Stimulated activated CD8-positive, alpha-beta memory T cell treated with anti-CD3 and anti-CD28 coated beads, Interleukin-4, amount 100 ng/mL, for 4 hours (primary cell): ENCODE data around the gene BMX.

Experiments
- DNase-seq, 2 donors: peaks; one replicate each; pipeline ENCODE4 v3.0.0-alpha.2; 2020; ENCODE audit warnings: low read depth in 2 of 2, low spot score in 1 of 2

The BMX gene

DNA sequence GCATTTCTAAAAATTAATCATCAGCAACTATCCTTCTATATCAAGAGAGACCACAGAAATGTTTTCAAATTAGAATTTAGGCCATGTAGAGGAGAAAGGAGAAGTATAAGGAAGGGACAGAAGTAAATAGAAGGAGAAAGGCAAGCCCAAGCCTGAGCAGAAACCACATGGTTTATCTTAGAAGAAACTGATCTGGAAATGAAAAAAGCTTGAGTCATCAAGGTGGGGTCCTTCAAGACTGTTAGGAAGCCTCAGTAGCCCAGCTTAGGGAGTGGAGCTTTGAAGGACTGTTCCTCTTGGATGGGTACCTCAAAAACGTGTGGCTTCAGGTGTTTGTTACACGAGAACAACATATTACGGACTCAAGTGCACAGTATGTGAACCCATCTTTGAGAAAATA lies 4.5 kb downstream of the BMX start:
- no peak for DNase-seq

- DNase-seq: no peak
Observed at GRCh38 chrX:15507005-15507404, 6.4 kb downstream of the BMX start.

DNA sequence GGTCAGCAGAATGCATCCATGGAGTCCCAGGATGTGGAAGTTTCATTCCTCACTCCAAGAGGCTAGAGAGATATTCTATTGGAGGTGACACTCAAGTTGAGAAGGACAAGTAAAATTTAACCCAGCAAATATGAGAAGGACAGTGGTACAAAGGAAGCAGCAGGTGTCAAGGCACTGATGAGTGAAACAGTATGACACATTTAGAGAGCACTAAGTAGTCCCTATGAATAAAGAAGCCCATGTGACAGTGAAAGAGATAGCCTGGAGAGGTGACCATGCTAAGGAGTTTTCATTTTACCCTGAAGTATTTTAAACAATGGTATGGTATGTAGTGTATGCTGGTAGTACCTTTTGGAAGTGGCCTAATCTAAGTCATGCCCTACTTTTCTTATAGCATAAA lies 9.2 kb downstream of the BMX start:
- DNase-seq: no peak

DNA sequence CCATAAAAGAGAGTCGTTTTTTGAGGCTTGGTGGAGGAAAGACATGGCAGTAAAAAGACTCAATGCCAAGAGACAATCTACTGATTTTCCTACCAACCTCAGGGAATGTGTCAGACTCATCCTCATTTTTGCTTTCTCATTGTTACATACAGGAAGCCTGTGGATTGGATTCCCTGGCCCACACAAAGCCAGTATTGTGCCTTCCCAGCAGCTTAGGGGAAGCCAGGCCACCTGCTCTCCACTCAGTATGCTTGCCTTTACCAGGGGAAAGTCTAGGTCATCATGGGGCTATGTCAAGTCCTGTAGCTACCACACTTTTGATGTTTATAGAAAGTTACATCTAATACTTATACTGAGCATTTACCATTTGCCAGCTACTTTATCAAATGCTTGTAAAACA lies 11.0 kb downstream of the BMX start:
- no peak for DNase-seq

- DNase-seq: no peak
Observed at GRCh38 chrX:15512401-15512965, 11.9 kb downstream of the BMX start.

DNA sequence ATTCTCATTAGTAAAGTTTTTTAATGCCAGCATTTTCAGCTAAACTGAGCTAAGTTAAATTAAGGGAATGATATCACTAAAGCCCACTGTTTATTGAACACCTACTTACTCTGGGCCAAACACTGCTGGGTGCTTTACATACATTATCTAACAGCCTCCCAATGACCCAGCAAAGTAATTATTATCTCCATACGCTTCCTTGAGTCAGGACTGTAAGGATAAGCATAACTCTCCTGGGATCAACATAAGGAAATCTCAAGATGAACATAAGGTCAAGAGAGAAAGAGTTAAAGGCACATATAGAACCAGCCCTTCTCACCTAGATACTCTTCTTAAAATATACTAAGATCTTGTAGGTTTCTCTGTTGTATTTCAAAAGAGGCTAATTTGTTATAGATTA lies 13.7 kb downstream of the BMX start:
- no peak for DNase-seq

DNA sequence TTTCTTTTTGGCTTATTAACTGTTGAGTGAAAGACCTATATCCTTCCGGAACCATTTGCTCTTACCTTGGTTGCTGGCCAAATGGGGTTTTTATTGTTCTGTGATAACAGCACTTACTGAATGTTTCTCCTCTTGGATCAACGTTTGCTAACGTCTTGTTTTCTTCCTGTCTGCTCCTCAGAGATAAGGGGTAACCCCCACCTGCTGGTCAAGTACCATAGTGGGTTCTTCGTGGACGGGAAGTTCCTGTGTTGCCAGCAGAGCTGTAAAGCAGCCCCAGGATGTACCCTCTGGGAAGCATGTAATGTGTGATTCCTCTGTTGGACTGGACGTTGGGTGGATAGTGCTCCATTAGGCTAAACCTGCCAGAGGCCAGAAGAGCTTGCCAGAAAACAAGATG lies 15.3 kb downstream of the BMX start:
- no peak for DNase-seq

GRCh38 chrX:15522464-15522863 lies 21.9 kb downstream of the BMX start:
- no peak for DNase-seq

- DNase-seq: no peak
Observed at GRCh38 chrX:15523088-15523487, 22.5 kb downstream of the BMX start.

DNA sequence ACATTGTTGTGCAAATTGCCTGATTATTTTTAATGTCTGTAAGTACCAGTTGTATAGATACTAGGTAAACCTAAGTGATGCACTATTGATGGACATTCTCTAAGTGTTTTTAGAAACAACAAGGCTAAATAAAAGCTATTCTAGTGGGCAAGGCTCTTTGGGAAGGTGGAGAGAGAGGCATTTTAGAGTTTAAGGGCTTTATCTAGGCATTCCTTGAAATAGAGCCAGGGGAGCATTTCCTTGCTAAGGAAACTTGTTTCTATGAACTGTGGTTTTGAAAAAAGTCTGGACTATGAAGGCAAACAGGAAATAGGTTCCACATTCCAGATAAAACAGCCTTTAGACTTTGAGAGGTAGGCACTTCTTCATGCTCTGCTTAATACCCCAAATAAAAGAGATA lies 23.8 kb downstream of the BMX start:
- no peak for DNase-seq

DNA sequence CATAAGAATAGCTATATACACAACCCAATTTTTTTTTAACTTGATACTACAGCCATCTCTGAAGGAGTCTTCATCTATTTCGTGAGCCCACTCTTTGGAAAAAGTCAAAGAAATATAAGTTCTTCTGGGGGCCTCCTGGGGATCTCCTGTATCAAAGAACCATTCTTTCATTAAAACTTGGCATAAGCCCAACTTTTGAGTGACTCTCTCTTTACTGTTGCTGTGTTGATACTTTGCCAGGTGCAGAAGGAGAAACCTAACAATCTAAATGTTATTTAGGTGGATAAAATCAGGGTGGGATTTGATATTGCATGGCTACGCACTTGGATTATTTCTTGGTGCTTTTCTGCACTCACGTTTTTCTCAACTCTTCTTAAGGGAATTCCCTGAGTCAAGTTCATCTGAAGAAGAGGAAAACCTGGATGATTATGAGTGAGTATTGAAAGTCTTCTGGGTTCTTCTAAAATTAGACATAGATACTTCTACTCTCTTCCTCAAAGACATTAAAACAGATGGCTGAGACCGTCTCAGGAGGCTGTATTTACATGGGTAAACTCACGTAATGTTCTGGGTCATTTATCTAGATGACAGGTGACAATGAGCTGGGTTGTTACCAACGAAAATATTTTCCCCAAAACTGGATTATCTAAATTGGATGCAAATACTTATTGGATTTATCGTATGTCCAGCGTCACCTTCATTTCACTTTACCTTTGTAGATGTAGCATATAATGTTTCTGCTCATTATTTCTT lies 25.2 kb downstream of the BMX start:
- no peak for DNase-seq

- no peak for DNase-seq
Observed at GRCh38 chrX:15529165-15529564, 28.6 kb downstream of the BMX start.

DNA sequence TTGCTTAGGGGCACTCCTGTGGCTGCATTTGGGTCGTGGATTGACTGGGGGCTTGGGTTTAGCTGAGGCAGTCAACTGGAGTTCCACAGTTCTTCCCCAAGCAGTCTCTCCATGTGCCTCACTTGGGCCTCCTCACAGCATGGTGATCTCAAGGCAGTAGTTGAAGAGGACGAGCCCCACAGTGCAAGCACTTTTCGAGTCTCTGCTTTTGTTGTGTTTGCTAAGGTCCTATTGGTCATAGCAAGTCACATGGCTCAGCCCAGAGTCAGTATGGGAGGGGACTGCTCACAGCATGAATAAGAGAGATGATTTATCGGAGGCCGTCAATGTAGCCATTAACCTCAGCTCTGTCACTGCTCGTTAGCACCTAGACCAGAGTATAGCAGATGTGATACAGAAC lies 29.7 kb downstream of the BMX start:
- DNase-seq: no peak

GRCh38 chrX:15546745-15547144 lies 46.1 kb downstream of the BMX start:
- DNase-seq: no peak

DNA sequence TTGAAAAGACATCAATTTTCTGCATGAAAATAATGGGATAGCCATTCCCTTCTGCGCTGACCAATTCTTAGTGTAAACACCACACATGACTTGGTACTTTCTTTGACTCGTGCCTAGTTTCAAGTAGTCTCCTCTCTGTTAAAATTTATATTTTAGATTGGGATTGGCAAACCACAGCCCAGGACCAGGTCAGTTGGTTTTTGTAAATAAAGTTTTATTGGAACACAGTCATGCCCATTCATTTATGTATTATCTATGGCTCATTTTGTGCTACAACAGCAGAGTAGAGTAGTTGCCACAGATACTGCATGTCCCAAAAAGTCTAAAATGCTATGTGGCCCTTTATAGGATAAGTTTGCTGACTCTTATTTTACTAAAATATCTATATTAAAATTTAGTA lies 46.7 kb downstream of the BMX start:
- no peak for DNase-seq

- DNase-seq: no peak
Observed at GRCh38 chrX:15549189-15550012, 48.8 kb downstream of the BMX start.

- no peak for DNase-seq
Observed at GRCh38 chrX:15559227-15559626, 58.6 kb downstream of the BMX start.

DNA sequence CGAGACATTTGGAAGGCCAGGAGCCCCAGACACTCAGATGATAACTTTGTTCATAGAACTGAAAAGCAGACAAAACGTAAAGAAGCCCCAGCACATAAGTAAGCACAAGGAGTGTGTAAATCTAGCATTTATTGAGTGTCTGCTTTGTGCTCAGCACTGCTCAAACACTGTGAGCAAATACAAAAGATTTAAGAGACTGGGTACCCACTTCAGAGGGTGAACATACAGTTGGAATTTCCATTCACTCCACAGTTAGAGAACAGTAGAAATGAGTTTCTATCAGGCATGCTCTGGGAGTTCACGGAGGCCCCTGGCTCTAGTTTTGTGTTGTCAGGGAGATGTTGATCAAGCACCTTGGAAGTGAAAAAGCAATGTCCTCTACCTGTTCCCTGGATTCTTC lies 60.3 kb downstream of the BMX start:
- no peak for DNase-seq

- DNase-seq: no peak
Observed at GRCh38 chrX:15563056-15563455, 62.4 kb downstream of the BMX start.

- DNase-seq: no peak
Observed at GRCh38 chrX:15564981-15565579, 64.5 kb downstream of the BMX start.

GRCh38 chrX:15566244-15566643 lies 65.6 kb downstream of the BMX start:
- no peak for DNase-seq

DNA sequence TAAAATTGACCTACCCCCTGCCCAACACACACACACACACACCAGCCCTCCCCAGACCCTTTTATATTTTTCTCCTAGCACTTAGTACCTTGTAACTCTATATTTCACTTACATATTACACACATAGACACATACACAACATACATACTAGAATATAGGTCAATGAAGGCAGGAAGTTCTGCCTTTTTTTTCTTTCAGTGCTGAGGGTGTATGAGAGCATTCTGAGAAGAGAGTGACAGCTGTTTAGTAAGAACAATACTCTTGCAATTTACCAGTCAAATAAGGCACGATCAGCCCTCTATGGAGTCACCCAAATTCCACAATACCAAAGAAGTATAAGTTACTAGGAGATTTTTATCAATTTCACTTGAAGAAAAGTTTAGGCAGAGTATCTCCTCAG lies 66.7 kb downstream of the BMX start:
- DNase-seq: no peak
